DMS153 treated with DMSO at 0.1 percent for 48 hours (cell line): Measurements from ENCODE around the gene KIF15.

Experiments used
- DNase-seq: peaks from one replicate; lab custom pipeline; 2025; ENCODE audit not compliant: unreplicated experiment; lab: John Stamatoyannopoulos, UW

KIF15 gene

GRCh38 chr3:44874308-44874707 is 112.7 kb downstream of the KIF15 start, which contains the start of gene TGM4:
Gene TGM4, plus strand, starts transcription at chr3:44874608. Its CDS starts 71 bp downstream, at chr3:44874679.
- DNase-seq: no peak

- no peak for DNase-seq
These were observed 114.0 kb downstream of the KIF15 start for GRCh38 chr3:44875596-44875995.

- DNase-seq: no peak
These were observed 115.7 kb downstream of the KIF15 start for GRCh38 chr3:44877333-44877732.

GRCh38 chr3:44880284-44880683 is 118.7 kb downstream of the KIF15 start:
- no peak for DNase-seq

GRCh38 chr3:44883213-44883955 is 121.8 kb downstream of the KIF15 start:
- DNase-seq: no peak

- DNase-seq: no peak
These were observed 122.4 kb downstream of the KIF15 start for GRCh38 chr3:44883999-44884431.

- no peak for DNase-seq
These were observed 124.0 kb downstream of the KIF15 start for GRCh38 chr3:44885618-44886017.

GRCh38 chr3:44886561-44886960 is 125.0 kb downstream of the KIF15 start:
- DNase-seq: no peak

GRCh38 chr3:44887101-44887500 is 125.5 kb downstream of the KIF15 start:
- no peak for DNase-seq

GRCh38 chr3:44890258-44890657 is 128.7 kb downstream of the KIF15 start:
- no peak for DNase-seq

- DNase-seq: no peak
These were observed 129.3 kb downstream of the KIF15 start for GRCh38 chr3:44890852-44891251.

- DNase-seq: no peak
These were observed 131.1 kb downstream of the KIF15 start for GRCh38 chr3:44892689-44893088.

GRCh38 chr3:44893097-44893496 is 131.5 kb downstream of the KIF15 start:
- DNase-seq: no peak

GRCh38 chr3:44894485-44894884 is 132.9 kb downstream of the KIF15 start:
- DNase-seq: no peak

- no peak for DNase-seq
These were observed 134.8 kb downstream of the KIF15 start for GRCh38 chr3:44896440-44896839.

GRCh38 chr3:44899683-44900367 is 138.2 kb downstream of the KIF15 start:
- DNase-seq: no peak

GRCh38 chr3:44902628-44903027 is 141.0 kb downstream of the KIF15 start:
- DNase-seq: no peak
